A673 (cell line): ENCODE data around the gene AMMECR1. TPM values are rescaled to one million over a fixed set of nuclear protein-coding genes. Genes with fewer than 3 reads are reported as not detected.

Source experiments
- BruUV-seq: library from RNA; stranded (reverse); fragments of 400-500 nt; replicated peaks from 2 replicates; lab custom pipeline; 2021; lab: Mats Ljungman, UMichigan
- CTCF ChIA-PET: fragments of 300-600 bp; sonication (Branson Sonifier 250); formaldehyde crosslinking; loops from one replicate; lab custom pipeline; 2022; ENCODE audit warnings: antibody characterized with exemption; lab: Charles Lee
- POLR2A ChIA-PET: fragments of 300-600 bp; sonication (Branson Sonifier 250); formaldehyde crosslinking; loops from one replicate; lab custom pipeline; 2022; ENCODE audit warnings: antibody characterized with exemption; ENCODE audit not compliant: low non-redundant PET; lab: Charles Lee
- DNase-seq: peaks from one replicate; pipeline ENCODE4 v3.0.0-alpha.2; 2015; ENCODE audit warnings: low spot score
- H3K27ac ChIP-seq: fragments of 200-600 bp; sonication (generic); 2 replicates; pipeline ENCODE4 v1.5.1; 2016; ENCODE audit warnings: mixed run types, low read depth, mild to moderate bottlenecking, mixed read lengths, antibody characterized with exemption, low read length; ENCODE audit not compliant: poor library complexity, severe bottlenecking
- H3K27me3 ChIP-seq: fragments of 200-600 bp; sonication (generic); replicated peaks from 2 replicates; pipeline ENCODE4 v1.6.1; 2017; ENCODE audit warnings: mixed run types, low read depth, mild to moderate bottlenecking, mixed read lengths, antibody characterized with exemption, low read length; ENCODE audit not compliant: insufficient read depth, poor library complexity
- H3K36me3 ChIP-seq: fragments of 200-600 bp; sonication (generic); 2 replicates; pipeline ENCODE4 v1.6.1; 2016; ENCODE audit warnings: mixed run types, mild to moderate bottlenecking, mixed read lengths, antibody characterized with exemption, low read length; ENCODE audit not compliant: insufficient read depth, poor library complexity, severe bottlenecking
- H3K4me1 ChIP-seq: fragments of 200-600 bp; sonication (generic); 2 replicates; pipeline ENCODE4 v1.6.1; 2017; ENCODE audit warnings: mixed run types, mild to moderate bottlenecking, mixed read lengths, antibody characterized with exemption, low read length; ENCODE audit not compliant: insufficient read depth, poor library complexity, severe bottlenecking
- H3K4me3 ChIP-seq: fragments of 200-600 bp; sonication (generic); 2 replicates; pipeline ENCODE4 v1.5.1; 2016; ENCODE audit warnings: low read depth, mixed run types, mild to moderate bottlenecking, mixed read lengths, low read length; ENCODE audit not compliant: poor library complexity, severe bottlenecking
- H3K9me3 ChIP-seq: fragments of 200-600 bp; sonication (generic); 2 replicates; pipeline ENCODE4 v1.6.1; 2016; ENCODE audit warnings: mixed run types, low read depth, mild to moderate bottlenecking, mixed read lengths, antibody characterized with exemption, low read length; ENCODE audit not compliant: poor library complexity, severe bottlenecking
- CTCF ChIP-seq: fragments of 300-800, 200-600 bp; sonication (generic); conservative IDR thresholded peaks from 2 replicates; pipeline ENCODE4 v1.5.1; 2017; ENCODE audit warnings: low read depth, mild to moderate bottlenecking, antibody characterized with exemption, low read length, moderate library complexity, mixed read lengths
- EZH2 ChIP-seq: fragments of 200-600 bp; sonication (generic); IDR thresholded peaks from 2 replicates; pipeline ENCODE4 v1.6.1; 2017; ENCODE audit warnings: borderline replicate concordance, low read depth, mild to moderate bottlenecking, mixed read lengths, antibody characterized with exemption, low read length; ENCODE audit not compliant: poor library complexity, severe bottlenecking
- intact Hi-C: fragments of 100-400 bp; cut with micrococcal nuclease; formaldehyde crosslinking; loops from one replicate; pipeline ENCODE4 v1.10.0; 2022; ENCODE audit not compliant: unreplicated experiment
- total RNA-seq: library from RNA; stranded (reverse); gene quantifications from 2 replicates; pipeline ENCODE4 v1.2.3, GENCODE V29; 2021

Gene AMMECR1
- total RNA-seq, 1 experiment from 2014 or later: 13.0 TPM

- no peaks in the 10 kb centered on the region for H3K4me1 ChIP-seq
- H3K36me3 ChIP-seq: no peaks in the 10 kb centered on the region
- intact Hi-C loops: no loop called here
- ChIA-PET CTCF (no interaction called here), POLR2A (no interaction called here)
- H3K27me3 ChIP-seq: no peaks in the 10 kb centered on the region
- BruUV-seq: no TSS peak
- H3K9me3 ChIP-seq: peaks cover 3% of the 10 kb centered on the region
- TF ChIP-seq CTCF: no peak
- TF ChIP-seq EZH2: no peak
- no peak for DNase-seq
- no peak overlapping the region for H3K4me3 ChIP-seq
- H3K27ac ChIP-seq: no peak overlapping the region
Observed at GRCh38 chrX:110293658-110294057, 24.2 kb downstream of the AMMECR1 start.

- TF ChIP-seq EZH2 (no peak), CTCF (no peak)
- ChIA-PET CTCF (no interaction called here), POLR2A (no interaction called here)
- Histone ChIP-seq H3K27me3 (no peaks in the 10 kb centered on the region), H3K9me3 (no peaks in the 10 kb centered on the region), H3K27ac (no peak overlapping the region), H3K36me3 (no peaks in the 10 kb centered on the region), H3K4me1 (no peaks in the 10 kb centered on the region), H3K4me3 (no peak overlapping the region)
- no TSS peak for BruUV-seq
- intact Hi-C loops: no loop called here
- DNase-seq: no peak
Observed at GRCh38 chrX:110287605-110288004, 30.3 kb downstream of the AMMECR1 start.

GRCh38 chrX:110286106-110286505, 31.8 kb downstream of the AMMECR1 start:
- H3K27ac ChIP-seq: no peak overlapping the region

More at GRCh38 chrX:110286106-110286505, 31.8 kb downstream of the AMMECR1 start:
- ChIA-PET CTCF (no interaction called here), POLR2A (no interaction called here)
- TF ChIP-seq CTCF (no peak), EZH2 (no peak)
- Histone ChIP-seq H3K27me3 (no peaks in the 10 kb centered on the region), H3K4me3 (no peak overlapping the region), H3K9me3 (no peaks in the 10 kb centered on the region), H3K4me1 (no peaks in the 10 kb centered on the region), H3K36me3 (no peaks in the 10 kb centered on the region)
- intact Hi-C loops: no loop called here
- no TSS peak for BruUV-seq
- no peak for DNase-seq
